Kidney (tissue), 14 donors: Measurements from ENCODE around the gene OGDH. TPM values are rescaled to one million over a fixed set of nuclear protein-coding genes. Genes with fewer than 3 reads are reported as not detected.

Experiments used
- DNase-seq, 5 donors: peaks; one replicate each; pipeline ENCODE4 v3.0.0-alpha.2; 2013 to 2020
- FAIRE-seq: peaks from 2 replicates; lab custom pipeline; 2012; peaks lifted over from hg19 to GRCh38; lab: Jason Lieb, UNC
- H3K27ac ChIP-seq, 2 donors: one replicate each; pipeline ENCODE4 v1.7.0; 2013; ENCODE audit warnings: low read depth in 2 of 2, low read length in 2 of 2, inconsistent platforms in 1 of 2
- H3K27me3 ChIP-seq: one replicate; pipeline ENCODE4 v1.7.1; 2013; ENCODE audit warnings: low read length, inconsistent platforms; ENCODE audit not compliant: control insufficient read depth, insufficient read depth
- H3K36me3 ChIP-seq, 3 donors: one replicate each; pipeline versions ENCODE4 v1.7.0 to v1.7.1; 2013; ENCODE audit warnings: low read length in 3 of 3, control low read depth in 1 of 3, inconsistent platforms in 1 of 3; ENCODE audit not compliant: insufficient read depth in 3 of 3, control insufficient read depth in 2 of 3
- H3K4me1 ChIP-seq, 3 donors: one replicate each; pipeline versions ENCODE4 v1.7.0 to v1.7.1; 2013; ENCODE audit warnings: low read length in 3 of 3, inconsistent platforms in 1 of 3, low read depth in 1 of 3; ENCODE audit not compliant: control insufficient read depth in 2 of 3, insufficient read depth in 2 of 3
- H3K4me3 ChIP-seq, 3 donors: one replicate each; pipeline versions ENCODE4 v1.7.0 to v1.8.1; 2013; ENCODE audit warnings: low read length in 3 of 3, control low read depth in 1 of 3, inconsistent platforms in 1 of 3
- H3K9ac ChIP-seq, 3 donors: one replicate each; pipeline versions ENCODE4 v1.7.0 to v1.7.1; 2013; ENCODE audit warnings: low read length in 3 of 3, control low read depth in 1 of 3, inconsistent platforms in 1 of 3
- H3K9me3 ChIP-seq, 3 donors: one replicate each; pipeline versions ENCODE4 v1.7.0 to v1.7.1; 2013; ENCODE audit warnings: low read length in 3 of 3, control low read depth in 1 of 3, inconsistent platforms in 1 of 3; ENCODE audit not compliant: control insufficient read depth in 2 of 3, insufficient read depth in 1 of 3
- intact Hi-C: fragments of 100-400 bp; cut with DNase I; formaldehyde crosslinking; loops from one replicate; pipeline ENCODE4 v1.11.1; 2022
- polyA plus RNA-seq: library from polyadenylated mRNA; stranded (reverse); fragments of 350-450 nt; fragmentation: Illumina TruSeq; extraction: RNeasy Lipid Tissue Mini Kit (QIAGEN cat#74804); gene quantifications from one replicate; pipeline ENCODE4 v1.2.3, GENCODE V29; 2014; ENCODE audit warnings: low read depth, low replicate concordance; ENCODE audit not compliant: insufficient read depth
- total RNA-seq: library from RNA; stranded (reverse); fragmentation: NEBNext Ultra II Directional; extraction: Animal tissue kit (Norgen Biotek cat#: 25700); gene quantifications from one replicate; pipeline ENCODE4 v1.2.1, GENCODE V29; 2021
- TF ChIP-seq, protein P1 (sequence below): IDR thresholded peaks from 3 replicates; pipeline ENCODE4 v1.5.1; 2012; ENCODE audit warnings: mild to moderate bottlenecking, moderate library complexity, borderline replicate concordance; ENCODE audit not compliant: insufficient read depth; ENCODE audit errors: extremely low read depth
- donor health status: control.
- donor health status: control.
- donor health status: control.
- donor health status: control.
- donor health status: control.
- donor health status: DM: yes; HTN: yes; CAD: no.
- donor health status: Normal renal cell carcinoma (clear cell type).

The OGDH gene
- total and polyA plus RNA-seq, 2 donors from 2014 or later: 108 to 132 TPM

DNA sequence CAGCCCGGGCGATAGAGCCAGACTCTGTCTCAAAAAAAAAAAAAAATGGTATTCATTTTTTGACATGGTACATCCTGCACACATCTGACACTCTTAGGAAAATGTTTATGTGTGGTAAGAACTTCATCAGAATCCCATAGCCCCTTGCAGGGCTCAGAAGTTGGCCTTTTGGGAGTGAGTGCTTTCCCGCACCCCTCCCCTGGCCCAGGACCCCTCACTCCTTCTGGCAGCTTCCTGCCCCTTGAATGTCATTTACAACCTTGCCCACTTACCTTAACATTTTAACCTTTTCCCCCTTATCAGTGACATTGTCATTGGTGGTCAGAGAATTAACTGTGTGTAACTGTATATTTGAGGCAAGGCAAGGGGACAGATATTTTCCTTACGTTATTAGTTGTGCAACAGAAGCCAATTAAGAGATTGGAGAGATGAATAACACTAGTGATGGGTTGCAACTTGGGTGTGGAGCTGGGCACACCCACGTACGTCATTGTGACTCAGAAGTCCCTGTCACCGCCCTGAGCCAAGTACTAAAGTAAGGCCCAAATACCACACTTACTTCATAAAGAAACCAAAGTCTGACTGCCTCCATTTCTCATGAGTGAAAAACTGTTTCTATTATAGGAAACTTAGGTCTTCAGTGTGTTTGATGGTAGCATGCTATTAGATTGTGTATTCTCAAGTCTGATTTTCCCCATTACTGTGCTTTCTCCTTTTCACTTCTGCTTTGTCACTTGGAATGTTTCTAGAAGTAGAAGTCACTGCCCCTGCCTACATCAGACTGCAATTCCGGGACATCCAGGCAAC is 31.6 kb downstream of the OGDH start:
- Histone ChIP-seq H3K9me3 (no peaks in the 10 kb centered on the region), H3K4me3 (no peak overlapping the region), H3K27ac (peak overlapping the region; percentile 95 to 96), H3K27me3 (no peaks in the 10 kb centered on the region), H3K9ac (peak overlapping the region in 1 of 3 donors; percentile 44), H3K4me1 (peaks cover 0 to 71% (median 64%) of the 10 kb centered on the region in 3 donors), H3K36me3 (peaks cover 0 to 5% (median 2%) of the 10 kb centered on the region in 3 donors)
- FAIRE-seq: no peak
- intact Hi-C loops: no loop called here
- no peak for DNase-seq
- TF ChIP-seq, protein P1, sequence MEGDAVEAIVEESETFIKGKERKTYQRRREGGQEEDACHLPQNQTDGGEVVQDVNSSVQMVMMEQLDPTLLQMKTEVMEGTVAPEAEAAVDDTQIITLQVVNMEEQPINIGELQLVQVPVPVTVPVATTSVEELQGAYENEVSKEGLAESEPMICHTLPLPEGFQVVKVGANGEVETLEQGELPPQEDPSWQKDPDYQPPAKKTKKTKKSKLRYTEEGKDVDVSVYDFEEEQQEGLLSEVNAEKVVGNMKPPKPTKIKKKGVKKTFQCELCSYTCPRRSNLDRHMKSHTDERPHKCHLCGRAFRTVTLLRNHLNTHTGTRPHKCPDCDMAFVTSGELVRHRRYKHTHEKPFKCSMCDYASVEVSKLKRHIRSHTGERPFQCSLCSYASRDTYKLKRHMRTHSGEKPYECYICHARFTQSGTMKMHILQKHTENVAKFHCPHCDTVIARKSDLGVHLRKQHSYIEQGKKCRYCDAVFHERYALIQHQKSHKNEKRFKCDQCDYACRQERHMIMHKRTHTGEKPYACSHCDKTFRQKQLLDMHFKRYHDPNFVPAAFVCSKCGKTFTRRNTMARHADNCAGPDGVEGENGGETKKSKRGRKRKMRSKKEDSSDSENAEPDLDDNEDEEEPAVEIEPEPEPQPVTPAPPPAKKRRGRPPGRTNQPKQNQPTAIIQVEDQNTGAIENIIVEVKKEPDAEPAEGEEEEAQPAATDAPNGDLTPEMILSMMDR: no peak

DNA sequence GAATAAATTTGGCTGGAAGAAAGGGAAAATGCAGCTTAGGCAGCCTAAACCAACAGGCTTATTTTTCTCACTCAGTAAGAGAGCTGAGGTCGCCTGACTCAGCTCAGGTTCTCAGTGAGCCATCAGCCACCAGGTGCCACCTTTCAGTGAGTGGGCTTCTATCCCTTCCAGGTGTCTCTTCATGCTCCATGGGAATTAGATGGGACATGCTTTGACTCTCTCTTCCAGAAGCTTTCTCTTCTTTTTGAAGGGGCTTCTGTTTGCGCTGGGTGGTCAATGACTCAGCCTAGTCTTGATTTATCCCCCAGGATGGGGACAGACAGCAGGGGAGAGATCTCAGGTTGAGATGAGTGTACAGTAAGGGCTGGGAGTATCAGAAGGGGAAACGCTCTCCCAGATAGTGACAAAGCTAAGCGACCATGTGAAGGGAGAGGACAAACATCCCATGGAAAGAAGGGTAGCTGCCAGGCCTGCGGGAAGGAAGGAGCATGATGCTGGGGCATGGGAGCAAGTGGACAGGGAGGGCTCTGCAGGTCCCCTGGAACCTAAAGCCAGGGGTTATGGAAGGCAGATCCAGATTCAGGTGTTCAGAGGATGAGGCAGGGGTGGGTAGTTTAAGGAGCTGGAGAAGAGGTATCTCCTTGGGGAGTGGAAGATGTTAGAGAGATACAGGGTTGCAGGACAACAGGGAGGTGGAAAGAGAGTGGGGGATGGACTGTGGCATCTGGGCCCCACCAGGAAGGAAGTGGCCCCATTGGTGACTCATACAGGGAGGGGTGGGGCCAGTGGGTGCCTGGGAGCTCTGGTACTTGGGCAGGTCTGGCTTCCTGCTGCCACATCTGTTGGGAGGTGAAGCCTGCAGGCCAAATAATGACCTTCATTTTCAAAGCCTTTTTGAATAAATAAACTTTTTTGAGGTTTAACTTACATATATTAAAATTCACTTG is 32.5 kb downstream of the OGDH start:
- Histone ChIP-seq H3K27me3 (no peaks in the 10 kb centered on the region), H3K36me3 (peaks cover 0 to 5% (median 2%) of the 10 kb centered on the region in 3 donors), H3K4me1 (peaks cover 0 to 63% (median 56%) of the 10 kb centered on the region in 3 donors), H3K9me3 (no peaks in the 10 kb centered on the region), H3K4me3 (peak overlapping the region in 1 of 3 donors; percentile 9), H3K9ac (peak overlapping the region in 2 of 3 donors; percentile 20 to 69), H3K27ac (peak overlapping the region; percentile 95 to 96)
- TF ChIP-seq, protein P1: no peak
- no peak for FAIRE-seq
- DNase-seq: peak in 3 of 5 donors; percentile 21 to 93 (median 47)
- intact Hi-C loops: no loop called here

DNA sequence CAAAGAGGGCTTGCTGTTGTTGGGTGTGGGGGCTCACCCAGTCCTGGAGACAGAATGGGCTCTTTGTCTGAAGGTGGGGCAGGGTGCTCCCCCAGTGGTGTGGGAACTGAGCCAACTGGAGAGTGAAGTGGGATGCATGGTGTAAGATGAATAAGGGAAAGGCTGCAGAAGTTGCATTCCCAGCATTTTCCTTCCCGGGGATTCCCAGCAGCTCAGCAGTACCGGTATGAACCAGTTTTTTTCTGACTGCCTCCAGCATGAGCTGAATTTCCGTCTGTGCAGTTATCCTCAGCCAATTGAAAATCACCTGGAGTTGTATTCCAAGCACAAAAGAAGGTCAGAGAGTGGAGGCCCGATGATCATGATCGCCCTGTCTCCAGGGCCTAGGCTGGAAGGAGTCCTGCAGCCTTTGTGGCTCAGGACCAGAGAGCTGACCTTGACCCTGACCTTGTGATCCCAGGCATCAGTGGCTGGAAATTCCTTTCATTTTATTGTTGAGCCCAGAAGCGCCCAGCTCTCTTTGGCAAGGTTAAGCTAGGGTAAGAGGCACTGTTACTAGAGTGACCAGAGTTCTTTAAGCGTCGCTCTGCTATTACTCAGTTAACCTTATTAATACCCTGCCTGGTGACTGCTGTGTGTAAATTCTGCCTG is 33.4 kb downstream of the OGDH start:
- Histone ChIP-seq H3K27me3 (no peaks in the 10 kb centered on the region), H3K4me3 (peak overlapping the region in 1 of 3 donors; percentile 19), H3K27ac (peak overlapping the region; percentile 95 to 96), H3K36me3 (peaks cover 0 to 5% (median 2%) of the 10 kb centered on the region in 3 donors), H3K4me1 (peaks cover 0 to 54% (median 51%) of the 10 kb centered on the region in 3 donors), H3K9ac (peak overlapping the region; percentile 4 to 69 (median 20)), H3K9me3 (no peaks in the 10 kb centered on the region)
- peak in 4 of 5 donors; percentile 70 to 92 (median 82) for DNase-seq
- TF ChIP-seq, protein P1: no peak
- intact Hi-C loops: no loop called here
- no peak for FAIRE-seq
